ENCODE measurements around the gene ELANE.

ELANE gene

GRCh38 chr19:866769-867300, 14.7 kb downstream of the ELANE start:
- Histone ChIP-seq H3K4me2 (ENCODE audit: low read length, poor library complexity, severe bottlenecking) (no peak overlapping the region), H4K91ac (ENCODE audit: low read length) (no peak overlapping the region), H2BK12ac (ENCODE audit: low read length in 2 of 2) (no peak overlapping the region), H3K4me1 (ENCODE audit: control insufficient read depth, insufficient read depth, low read depth, low read length) (peaks cover 60% of the 10 kb centered on the region), H3K27me3 (ENCODE audit: control insufficient read depth in 1 of 2, insufficient read depth in 1 of 2, low read length in 2 of 2) (no peaks in the 10 kb centered on the region), H2BK120ac (ENCODE audit: low read depth, low read length) (no peak overlapping the region), H4K8ac (ENCODE audit: low read length) (no peak overlapping the region), H2BK15ac (ENCODE audit: low read depth, poor library complexity, severe bottlenecking) (no peak overlapping the region), H3K23ac (ENCODE audit: low read length in 2 of 2) (no peak overlapping the region), H3K4ac (ENCODE audit: low read depth in 1 of 2, low read length in 2 of 2) (no peak overlapping the region), H3K9ac (ENCODE audit: low read length) (no peak overlapping the region), H3K9me3 (ENCODE audit: control insufficient read depth, low read length) (no peaks in the 10 kb centered on the region), H2AFZ (ENCODE audit: low read depth, low read length) (no peak overlapping the region), H3K18ac (ENCODE audit: low read depth in 1 of 2, low read length in 2 of 2) (no peak overlapping the region), H2BK5ac (ENCODE audit: low read depth, low read length, poor library complexity, severe bottlenecking) (peak overlapping the region; percentile 19), H3K36me3 (ENCODE audit: control insufficient read depth in 1 of 2, insufficient read depth in 2 of 2, low read depth in 1 of 2, low read length in 2 of 2) (peaks cover 13 to 35% of the 10 kb centered on the region in 2 experiments), H3K27ac (ENCODE audit: low read length, poor library complexity, severe bottlenecking) (no peak overlapping the region), H3K14ac (ENCODE audit: low read length in 2 of 2) (no peak overlapping the region), H2AK5ac (ENCODE audit: low read length, severe bottlenecking) (peak overlapping the region; percentile 56), H3K79me1 (replicated peaks; ENCODE audit: low read length, poor library complexity, severe bottlenecking) (peaks cover 5% of the 10 kb centered on the region), H3K4me3 (ENCODE audit: insufficient read depth in 1 of 2, low read depth in 1 of 2, low read length in 2 of 2) (peak overlapping the region in 1 of 2 experiments; percentile 9)
- WGBS = 92% methylated on average over 34 of the region's 38 CpGs
- DNase-seq = no peak

DNA sequence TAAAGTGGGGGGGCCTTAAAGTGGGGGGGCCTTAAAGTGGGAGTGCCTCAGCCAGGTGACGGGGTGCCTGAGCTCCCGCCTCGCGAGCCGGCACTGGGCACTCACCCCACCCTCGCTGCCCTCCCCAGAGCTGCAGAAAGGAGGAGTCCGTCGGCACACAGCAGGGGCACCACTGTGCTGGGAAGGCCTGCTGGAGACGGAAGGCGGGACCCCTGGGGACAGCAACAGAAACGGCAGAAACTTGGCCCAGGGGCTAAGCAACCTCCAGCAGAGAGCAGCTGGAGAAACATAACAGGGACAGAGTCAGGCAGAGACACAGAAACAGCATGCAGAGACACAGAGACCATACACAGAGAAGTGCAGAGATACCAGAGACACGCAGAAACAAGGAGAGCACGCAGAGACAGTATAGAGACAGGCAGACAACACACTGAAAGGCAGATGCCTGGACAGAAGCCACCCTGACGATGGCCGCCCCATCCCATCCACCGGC, 15.2 kb downstream of the ELANE start:
- no peaks in the 10 kb centered on the region for H3K9me3 ChIP-seq (ENCODE audit: control insufficient read depth, low read length)
- no peak overlapping the region for H3K4ac ChIP-seq (ENCODE audit: low read depth in 1 of 2, low read length in 2 of 2)
- H3K14ac ChIP-seq (ENCODE audit: low read length in 2 of 2) = no peak overlapping the region
- peaks cover 13 to 40% of the 10 kb centered on the region in 2 experiments for H3K36me3 ChIP-seq (ENCODE audit: control insufficient read depth in 1 of 2, insufficient read depth in 2 of 2, low read depth in 1 of 2, low read length in 2 of 2)
- H3K4me1 ChIP-seq (ENCODE audit: control insufficient read depth, insufficient read depth, low read depth, low read length) = peaks cover 63% of the 10 kb centered on the region
- peaks cover 5% of the 10 kb centered on the region for H3K79me1 ChIP-seq (replicated peaks; ENCODE audit: low read length, poor library complexity, severe bottlenecking)
- H3K27ac ChIP-seq (ENCODE audit: low read length, poor library complexity, severe bottlenecking) = peak overlapping the region; percentile 11
- H3K9ac ChIP-seq (ENCODE audit: low read length) = no peak overlapping the region
- H3K23ac ChIP-seq (ENCODE audit: low read length in 2 of 2) = no peak overlapping the region
- H3K18ac ChIP-seq (ENCODE audit: low read depth in 1 of 2, low read length in 2 of 2) = no peak overlapping the region
- H4K8ac ChIP-seq (ENCODE audit: low read length) = no peak overlapping the region
- no peak overlapping the region for H3K4me2 ChIP-seq (ENCODE audit: low read length, poor library complexity, severe bottlenecking)
- no peak for DNase-seq
- H4K91ac ChIP-seq (ENCODE audit: low read length) = no peak overlapping the region
- no peak overlapping the region for H2BK12ac ChIP-seq (ENCODE audit: low read length in 2 of 2)
- H3K4me3 ChIP-seq (ENCODE audit: insufficient read depth in 1 of 2, low read depth in 1 of 2, low read length in 2 of 2) = peak overlapping the region in 1 of 2 experiments; percentile 9
- no peak overlapping the region for H2BK120ac ChIP-seq (ENCODE audit: low read depth, low read length)
- no peak overlapping the region for H2AFZ ChIP-seq (ENCODE audit: low read depth, low read length)
- H3K27me3 ChIP-seq (ENCODE audit: control insufficient read depth in 1 of 2, insufficient read depth in 1 of 2, low read length in 2 of 2) = no peaks in the 10 kb centered on the region
- 82% methylated on average over 16 of the region's 16 CpGs for WGBS
- no peak overlapping the region for H2BK5ac ChIP-seq (ENCODE audit: low read depth, low read length, poor library complexity, severe bottlenecking)
- peak overlapping the region; percentile 81 for H2AK5ac ChIP-seq (ENCODE audit: low read length, severe bottlenecking)
- no peak overlapping the region for H2BK15ac ChIP-seq (ENCODE audit: low read depth, poor library complexity, severe bottlenecking)

- Histone ChIP-seq H4K91ac (ENCODE audit: low read length) (no peak overlapping the region), H2AFZ (ENCODE audit: low read depth, low read length) (no peak overlapping the region), H2BK120ac (ENCODE audit: low read depth, low read length) (no peak overlapping the region), H3K23ac (ENCODE audit: low read length in 2 of 2) (no peak overlapping the region), H2BK5ac (ENCODE audit: low read depth, low read length, poor library complexity, severe bottlenecking) (no peak overlapping the region), H2BK12ac (ENCODE audit: low read length in 2 of 2) (no peak overlapping the region), H3K79me1 (replicated peaks; ENCODE audit: low read length, poor library complexity, severe bottlenecking) (peaks cover 5% of the 10 kb centered on the region), H3K9me3 (ENCODE audit: control insufficient read depth, low read length) (no peaks in the 10 kb centered on the region), H3K14ac (ENCODE audit: low read length in 2 of 2) (no peak overlapping the region), H2AK5ac (ENCODE audit: low read length, severe bottlenecking) (peak overlapping the region; percentile 81), H3K4me3 (ENCODE audit: insufficient read depth in 1 of 2, low read depth in 1 of 2, low read length in 2 of 2) (no peak overlapping the region), H4K8ac (ENCODE audit: low read length) (no peak overlapping the region), H3K27ac (ENCODE audit: low read length, poor library complexity, severe bottlenecking) (peak overlapping the region; percentile 11), H3K27me3 (ENCODE audit: control insufficient read depth in 1 of 2, insufficient read depth in 1 of 2, low read length in 2 of 2) (no peaks in the 10 kb centered on the region), H3K18ac (ENCODE audit: low read depth in 1 of 2, low read length in 2 of 2) (no peak overlapping the region), H2BK15ac (ENCODE audit: low read depth, poor library complexity, severe bottlenecking) (no peak overlapping the region), H3K4me1 (ENCODE audit: control insufficient read depth, insufficient read depth, low read depth, low read length) (peaks cover 61% of the 10 kb centered on the region), H3K9ac (ENCODE audit: low read length) (no peak overlapping the region), H3K4ac (ENCODE audit: low read depth in 1 of 2, low read length in 2 of 2) (no peak overlapping the region), H3K4me2 (ENCODE audit: low read length, poor library complexity, severe bottlenecking) (no peak overlapping the region), H3K36me3 (ENCODE audit: control insufficient read depth in 1 of 2, insufficient read depth in 2 of 2, low read depth in 1 of 2, low read length in 2 of 2) (peaks cover 13 to 41% of the 10 kb centered on the region in 2 experiments)
- DNase-seq = no peak
- WGBS = 96% methylated on average over 36 of the region's 39 CpGs
Measured at GRCh38 chr19:867855-868457, 15.9 kb downstream of the ELANE start.

GRCh38 chr19:868458-869244, 16.5 kb downstream of the ELANE start:
- H2BK12ac ChIP-seq (ENCODE audit: low read length in 2 of 2) = peak overlapping the region; percentile 57 to 69
- H3K4me2 ChIP-seq (ENCODE audit: low read length, poor library complexity, severe bottlenecking) = no peak overlapping the region
- H3K27me3 ChIP-seq (ENCODE audit: control insufficient read depth in 1 of 2, insufficient read depth in 1 of 2, low read length in 2 of 2) = no peaks in the 10 kb centered on the region
- no peaks in the 10 kb centered on the region for H3K9me3 ChIP-seq (ENCODE audit: control insufficient read depth, low read length)
- H3K79me1 ChIP-seq (replicated peaks; ENCODE audit: low read length, poor library complexity, severe bottlenecking) = peaks cover 5% of the 10 kb centered on the region
- no peak overlapping the region for H3K23ac ChIP-seq (ENCODE audit: low read length in 2 of 2)
- H4K91ac ChIP-seq (ENCODE audit: low read length) = peak overlapping the region; percentile 90
- H3K4ac ChIP-seq (ENCODE audit: low read depth in 1 of 2, low read length in 2 of 2) = peak overlapping the region in 1 of 2 experiments; percentile 6
- no peak overlapping the region for H2BK5ac ChIP-seq (ENCODE audit: low read depth, low read length, poor library complexity, severe bottlenecking)
- no peak for DNase-seq
- H3K18ac ChIP-seq (ENCODE audit: low read depth in 1 of 2, low read length in 2 of 2) = peak overlapping the region; percentile 45 to 58
- peaks cover 13 to 44% of the 10 kb centered on the region in 2 experiments for H3K36me3 ChIP-seq (ENCODE audit: control insufficient read depth in 1 of 2, insufficient read depth in 2 of 2, low read depth in 1 of 2, low read length in 2 of 2)
- H2AFZ ChIP-seq (ENCODE audit: low read depth, low read length) = no peak overlapping the region
- no peak overlapping the region for H2BK15ac ChIP-seq (ENCODE audit: low read depth, poor library complexity, severe bottlenecking)
- H2BK120ac ChIP-seq (ENCODE audit: low read depth, low read length) = no peak overlapping the region
- H3K9ac ChIP-seq (ENCODE audit: low read length) = peak overlapping the region; percentile 68
- H3K27ac ChIP-seq (ENCODE audit: low read length, poor library complexity, severe bottlenecking) = peak overlapping the region; percentile 56
- peaks cover 61% of the 10 kb centered on the region for H3K4me1 ChIP-seq (ENCODE audit: control insufficient read depth, insufficient read depth, low read depth, low read length)
- H2AK5ac ChIP-seq (ENCODE audit: low read length, severe bottlenecking) = peak overlapping the region; percentile 43
- no peak overlapping the region for H3K4me3 ChIP-seq (ENCODE audit: insufficient read depth in 1 of 2, low read depth in 1 of 2, low read length in 2 of 2)
- H4K8ac ChIP-seq (ENCODE audit: low read length) = peak overlapping the region; percentile 27
- H3K14ac ChIP-seq (ENCODE audit: low read length in 2 of 2) = no peak overlapping the region
- WGBS = 91% methylated on average over 34 of the region's 34 CpGs

Measured in mesenchymal stem cell (in vitro differentiated cells and primary cell).